Measurements from ENCODE around the gene BPTF. TPM values are rescaled to one million over a fixed set of nuclear protein-coding genes. Genes with fewer than 3 reads are reported as not detected.
"Not testable (repeated sequence)": the region's sequence is repeated elsewhere in the genome, so short reads cannot be mapped to it uniquely, and the experiment has no call there.

Gene BPTF
- total RNA-seq, 2 experiments from 2014 or later: 117 to 125 TPM

- CTCF ChIA-PET: interaction anchor here (1.7 kb wide), 1 partner anchor 21 kb away, joined by 5 read pairs; no protein-coding TSS in a partner anchor
- intact Hi-C loops (cut with DNase I, micrococcal nuclease): loop anchor here (2.0 to 10.0 kb wide), 3 partner anchors 49 to 500 kb away; no protein-coding TSS in a partner anchor
- H3K27ac ChIP-seq (ENCODE audit: low read depth in 1 of 2, low read length in 2 of 2); H3K27me3 ChIP-seq (ENCODE audit: control insufficient read depth in 1 of 2, insufficient read depth in 2 of 2, low read length in 2 of 2); H3K4me3 Mint-ChIP-seq; H3K4me1 ChIP-seq (ENCODE audit: insufficient read depth, low read length); H3K9me3 Mint-ChIP-seq; H3K4me3 ChIP-seq (ENCODE audit: low read length); POLR2A ChIA-PET; H3K9me3 ChIP-seq (ENCODE audit: control insufficient read depth in 1 of 2, insufficient read depth in 1 of 2, low read length in 2 of 2); H3K27me3 Mint-ChIP-seq; H3K4me1 Mint-ChIP-seq (ENCODE audit: low read depth): not testable (repeated sequence)
- Mint-ChIP-seq H3K27ac (peak overlapping the region; percentile 2), H3K36me3 (ENCODE audit: low read depth) (peaks cover 66% of the 10 kb centered on the region)
- ATAC-seq (ENCODE audit: poor library complexity): peak; percentile 100
- peaks cover 59% of the 10 kb centered on the region for H3K36me3 ChIP-seq (ENCODE audit: insufficient read depth, low read length)
- TF ChIP-seq CTCF (IDR thresholded peaks at IDR 0.05): peak; percentile 79
- DNase-seq: peak; percentile 19 to 87 (median 64)
Observed at GRCh38 chr17:67963145-67963572, 137.9 kb downstream of the BPTF start.

- Mint-ChIP-seq H3K4me3 (no peak overlapping the region), H3K9me3 (no peaks in the 10 kb centered on the region), H3K27me3 (no peaks in the 10 kb centered on the region), H3K4me1 (ENCODE audit: low read depth) (no peaks in the 10 kb centered on the region), H3K36me3 (ENCODE audit: low read depth) (peaks cover 49% of the 10 kb centered on the region), H3K27ac (no peak overlapping the region)
- Histone ChIP-seq H3K36me3 (ENCODE audit: insufficient read depth, low read length) (peaks cover 42% of the 10 kb centered on the region), H3K27ac (ENCODE audit: low read depth in 1 of 2, low read length in 2 of 2) (no peak overlapping the region), H3K4me1 (ENCODE audit: insufficient read depth, low read length) (no peaks in the 10 kb centered on the region), H3K27me3 (ENCODE audit: control insufficient read depth in 1 of 2, insufficient read depth in 2 of 2, low read length in 2 of 2) (no peaks in the 10 kb centered on the region), H3K4me3 (ENCODE audit: low read length) (no peak overlapping the region), H3K9me3 (ENCODE audit: control insufficient read depth in 1 of 2, insufficient read depth in 1 of 2, low read length in 2 of 2) (no peaks in the 10 kb centered on the region)
- DNase-seq (no peak), ATAC-seq (ENCODE audit: poor library complexity) (no peak)
- intact Hi-C loops (cut with DNase I, micrococcal nuclease): no loop called here
- ChIA-PET POLR2A (no interaction called here), CTCF (no interaction called here)
- TF ChIP-seq CTCF (IDR thresholded peaks at IDR 0.05): no peak
Observed at GRCh38 chr17:67970783-67971182, 145.5 kb downstream of the BPTF start.

GRCh38 chr17:67974185-67974584 is 148.9 kb downstream of the BPTF start:
- no peak overlapping the region for H3K27ac ChIP-seq (ENCODE audit: low read depth in 1 of 2, low read length in 2 of 2)
- Mint-ChIP-seq H3K9me3 (no peaks in the 10 kb centered on the region), H3K27ac (no peak overlapping the region), H3K4me1 (ENCODE audit: low read depth) (no peaks in the 10 kb centered on the region), H3K27me3 (no peaks in the 10 kb centered on the region), H3K4me3 (no peak overlapping the region), H3K36me3 (ENCODE audit: low read depth) (peaks cover 47% of the 10 kb centered on the region)
- TF ChIP-seq CTCF (IDR thresholded peaks at IDR 0.05): no peak
- H3K9me3 ChIP-seq (ENCODE audit: control insufficient read depth in 1 of 2, insufficient read depth in 1 of 2, low read length in 2 of 2): no peaks in the 10 kb centered on the region
- no peak overlapping the region for H3K4me3 ChIP-seq (ENCODE audit: low read length)
- DNase-seq (no peak), ATAC-seq (ENCODE audit: poor library complexity) (no peak)
- intact Hi-C loops (cut with DNase I, micrococcal nuclease): no loop called here
- H3K36me3 ChIP-seq (ENCODE audit: insufficient read depth, low read length): peaks cover 44% of the 10 kb centered on the region
- POLR2A ChIA-PET: no interaction called here
- no peaks in the 10 kb centered on the region for H3K4me1 ChIP-seq (ENCODE audit: insufficient read depth, low read length)
- H3K27me3 ChIP-seq (ENCODE audit: control insufficient read depth in 1 of 2, insufficient read depth in 2 of 2, low read length in 2 of 2): no peaks in the 10 kb centered on the region
- CTCF ChIA-PET: no interaction called here

Measured in CD4-positive, alpha-beta T cell (primary cell).